ENCODE measurements around the gene TMIE. TPM values are rescaled to one million over a fixed set of nuclear protein-coding genes. Genes with fewer than 3 reads are reported as not detected.

The TMIE gene
- total and polyA plus RNA-seq, 2 experiments from 2014 or later, result 0.53 to 0.63 TPM

GRCh38 chr3:46693892-46694226 lies 7.3 kb upstream of the TMIE start:
- Histone ChIP-seq H3K27me3 (peaks cover 3% of the 10 kb centered on the region), H3K4me3 (no peak overlapping the region), H3K36me3 (no peaks in the 10 kb centered on the region), H3K27ac (no peak overlapping the region), H3K4me1 (ENCODE audit: low read depth) (peaks cover 18% of the 10 kb centered on the region), H3K9me3 (ENCODE audit: low read depth) (no peaks in the 10 kb centered on the region)
- TF ChIP-seq, protein P1, sequence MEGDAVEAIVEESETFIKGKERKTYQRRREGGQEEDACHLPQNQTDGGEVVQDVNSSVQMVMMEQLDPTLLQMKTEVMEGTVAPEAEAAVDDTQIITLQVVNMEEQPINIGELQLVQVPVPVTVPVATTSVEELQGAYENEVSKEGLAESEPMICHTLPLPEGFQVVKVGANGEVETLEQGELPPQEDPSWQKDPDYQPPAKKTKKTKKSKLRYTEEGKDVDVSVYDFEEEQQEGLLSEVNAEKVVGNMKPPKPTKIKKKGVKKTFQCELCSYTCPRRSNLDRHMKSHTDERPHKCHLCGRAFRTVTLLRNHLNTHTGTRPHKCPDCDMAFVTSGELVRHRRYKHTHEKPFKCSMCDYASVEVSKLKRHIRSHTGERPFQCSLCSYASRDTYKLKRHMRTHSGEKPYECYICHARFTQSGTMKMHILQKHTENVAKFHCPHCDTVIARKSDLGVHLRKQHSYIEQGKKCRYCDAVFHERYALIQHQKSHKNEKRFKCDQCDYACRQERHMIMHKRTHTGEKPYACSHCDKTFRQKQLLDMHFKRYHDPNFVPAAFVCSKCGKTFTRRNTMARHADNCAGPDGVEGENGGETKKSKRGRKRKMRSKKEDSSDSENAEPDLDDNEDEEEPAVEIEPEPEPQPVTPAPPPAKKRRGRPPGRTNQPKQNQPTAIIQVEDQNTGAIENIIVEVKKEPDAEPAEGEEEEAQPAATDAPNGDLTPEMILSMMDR (IDR thresholded peaks at IDR 0.05; ENCODE audit: low read depth, low read length), result no peak
- DNase-seq (ENCODE audit: low read depth in 1 of 2, low spot score in 1 of 2), result no peak

GRCh38 chr3:46694520-46694919 lies 6.7 kb upstream of the TMIE start:
- DNase-seq (ENCODE audit: low read depth in 1 of 2, low spot score in 1 of 2), result no peak
- peaks cover 3% of the 10 kb centered on the region for H3K27me3 ChIP-seq
- no peak overlapping the region for H3K27ac ChIP-seq
- H3K36me3 ChIP-seq, result no peaks in the 10 kb centered on the region
- H3K9me3 ChIP-seq (ENCODE audit: low read depth), result no peaks in the 10 kb centered on the region
- H3K4me1 ChIP-seq (ENCODE audit: low read depth), result peaks cover 23% of the 10 kb centered on the region
- no peak overlapping the region for H3K4me3 ChIP-seq
- TF ChIP-seq, protein P1 (IDR thresholded peaks at IDR 0.05; ENCODE audit: low read depth, low read length), result no peak

DNA sequence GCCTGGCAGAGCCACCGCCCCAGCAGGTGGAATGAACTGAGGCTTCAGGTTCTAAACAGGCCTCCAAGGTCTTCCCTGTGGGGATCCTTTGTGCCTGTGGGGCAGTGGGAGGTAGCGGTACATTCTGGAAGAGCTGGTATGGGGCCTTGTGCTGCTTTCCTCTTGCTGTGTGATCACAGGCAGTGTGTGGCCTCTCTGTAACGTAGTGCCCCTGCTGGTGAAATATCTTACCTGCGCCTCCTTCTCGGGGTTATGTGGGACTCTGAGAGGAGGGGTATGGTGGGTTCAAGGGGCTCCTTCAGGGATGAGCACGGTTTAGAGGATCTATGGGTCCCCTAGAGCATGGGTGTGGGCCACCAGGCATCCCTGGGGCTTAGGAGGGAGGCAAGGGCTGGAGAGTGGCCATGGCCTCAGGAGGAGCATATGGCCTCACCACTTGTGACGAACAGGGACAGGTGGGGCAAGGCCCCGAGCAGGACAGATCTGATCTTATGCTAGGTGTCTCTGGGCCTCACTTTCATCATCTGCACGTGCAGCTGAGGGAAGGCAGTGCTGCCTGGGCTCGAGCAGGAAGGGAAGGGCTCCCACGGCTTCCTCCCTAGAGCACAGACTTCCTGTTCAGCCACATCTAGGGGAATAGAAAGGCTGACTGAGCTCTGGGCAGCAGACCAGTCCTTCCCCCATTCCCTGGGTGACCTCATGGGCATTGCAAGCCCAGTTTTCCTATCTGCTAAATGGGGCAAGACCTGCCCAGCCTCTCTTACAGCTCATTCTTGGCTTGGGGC lies 5.8 kb upstream of the TMIE start:
- Histone ChIP-seq H3K9me3 (ENCODE audit: low read depth) (no peaks in the 10 kb centered on the region), H3K36me3 (no peaks in the 10 kb centered on the region), H3K4me1 (ENCODE audit: low read depth) (peaks cover 31% of the 10 kb centered on the region), H3K27me3 (peaks cover 3% of the 10 kb centered on the region), H3K4me3 (no peak overlapping the region), H3K27ac (peak overlapping the region; percentile 90)
- TF ChIP-seq, protein P1 (IDR thresholded peaks at IDR 0.05; ENCODE audit: low read depth, low read length), result peak; percentile 28
- DNase-seq (ENCODE audit: low read depth in 1 of 2, low spot score in 1 of 2), result peak in 1 of 2 donors; percentile 65

- H3K4me3 ChIP-seq, result no peak overlapping the region
- TF ChIP-seq, protein P1 (IDR thresholded peaks at IDR 0.05; ENCODE audit: low read depth, low read length), result no peak
- H3K27me3 ChIP-seq, result peaks cover 6% of the 10 kb centered on the region
- H3K4me1 ChIP-seq (ENCODE audit: low read depth), result peaks cover 33% of the 10 kb centered on the region
- peak; percentile 31 to 67 for DNase-seq (ENCODE audit: low read depth in 1 of 2, low spot score in 1 of 2)
- peak overlapping the region; percentile 90 for H3K27ac ChIP-seq
- no peaks in the 10 kb centered on the region for H3K9me3 ChIP-seq (ENCODE audit: low read depth)
- H3K36me3 ChIP-seq, result no peaks in the 10 kb centered on the region
Measured at GRCh38 chr3:46695962-46696894, 5.0 kb upstream of the TMIE start.

GRCh38 chr3:46699676-46700523 lies 1.3 kb upstream of the TMIE start:
- Histone ChIP-seq H3K9me3 (ENCODE audit: low read depth) (no peaks in the 10 kb centered on the region), H3K4me3 (no peak overlapping the region), H3K4me1 (ENCODE audit: low read depth) (peaks cover 27% of the 10 kb centered on the region), H3K36me3 (no peaks in the 10 kb centered on the region), H3K27me3 (peaks cover 12% of the 10 kb centered on the region), H3K27ac (peak overlapping the region; percentile 3)
- DNase-seq (ENCODE audit: low read depth in 1 of 2, low spot score in 1 of 2), result no peak
- TF ChIP-seq, protein P1 (IDR thresholded peaks at IDR 0.05; ENCODE audit: low read depth, low read length), result no peak
